Renal cortical epithelial cell (primary cell): Measurements from ENCODE around the gene MUC13. TPM values are rescaled to one million over a fixed set of nuclear protein-coding genes. Genes with fewer than 3 reads are reported as not detected.
"Not testable (repeated sequence)": the region's sequence is repeated elsewhere in the genome, so short reads cannot be mapped to it uniquely, and the experiment has no call there.

Experiments used
- DNase-seq: peaks from one replicate; pipeline ENCODE4 v3.0.0-alpha.2; 2011; ENCODE audit warnings: low read depth
- total RNA-seq: library from RNA; depleted of rRNA; stranded (reverse); fragments of >200 nt; gene quantifications from 2 replicates; pipeline ENCODE4 v1.2.3, GENCODE V29; 2014

The MUC13 gene
- total RNA-seq, result not detected in 2 replicates

- peak; percentile 25 for DNase-seq
These were observed at the start of gene MUC13 for GRCh38 chr3:124934577-124934976. MUC13 (minus strand) TSS chr3:124934751; CDS start chr3:124934712, 39 bp downstream.

- no peak for DNase-seq
These were observed 48.3 kb upstream of the MUC13 start for GRCh38 chr3:124982855-124983254.

GRCh38 chr3:124981472-124981871, 46.9 kb upstream of the MUC13 start:
- no peak for DNase-seq

GRCh38 chr3:124978627-124979026, 44.1 kb upstream of the MUC13 start:
- DNase-seq, result no peak

- DNase-seq, result no peak
These were observed 41.8 kb upstream of the MUC13 start for GRCh38 chr3:124976383-124976782.

GRCh38 chr3:124974691-124975090, 40.1 kb upstream of the MUC13 start:
- DNase-seq, result no peak

- no peak for DNase-seq
These were observed 38.7 kb upstream of the MUC13 start for GRCh38 chr3:124973290-124973689.

- no peak for DNase-seq
These were observed 37.9 kb upstream of the MUC13 start for GRCh38 chr3:124972457-124972856.

GRCh38 chr3:124969963-124970722, 35.6 kb upstream of the MUC13 start:
- peak; percentile 61 for DNase-seq

GRCh38 chr3:124969190-124969589, 34.6 kb upstream of the MUC13 start:
- no peak for DNase-seq

GRCh38 chr3:124967964-124968363, 33.4 kb upstream of the MUC13 start:
- no peak for DNase-seq

GRCh38 chr3:124966521-124967445, 32.2 kb upstream of the MUC13 start:
- no peak for DNase-seq

- no peak for DNase-seq
These were observed 30.9 kb upstream of the MUC13 start for GRCh38 chr3:124965413-124965812.

GRCh38 chr3:124964387-124964786, 29.8 kb upstream of the MUC13 start:
- DNase-seq, result peak; percentile 38

GRCh38 chr3:124963755-124964154, 29.2 kb upstream of the MUC13 start:
- DNase-seq, result no peak

- no peak for DNase-seq
These were observed 27.9 kb upstream of the MUC13 start for GRCh38 chr3:124962403-124962940.

- DNase-seq, result no peak
These were observed 26.1 kb upstream of the MUC13 start for GRCh38 chr3:124960698-124961097.

- no peak for DNase-seq
These were observed 25.6 kb upstream of the MUC13 start for GRCh38 chr3:124960105-124960504.

GRCh38 chr3:124957951-124958350, 23.4 kb upstream of the MUC13 start:
- not testable (repeated sequence) for DNase-seq

GRCh38 chr3:124952282-124952855, 17.8 kb upstream of the MUC13 start:
- no peak for DNase-seq

GRCh38 chr3:124951511-124952281, 17.1 kb upstream of the MUC13 start:
- no peak for DNase-seq
